Ovary (tissue), 3 donors: ENCODE measurements around the gene PRKAG1.

Experiments used
- POLR2A ChIP-seq: fragments of 450-650 bp; IDR thresholded peaks from one replicate; pipeline ENCODE4 v1.6.1; 2017; ENCODE audit warnings: antibody characterized with exemption, mild to moderate bottlenecking, moderate library complexity
- TF ChIP-seq, protein P1 (sequence below), 3 donors: fragments of 450-650 bp in 2 of 3; fragments of 200-600 bp in 1 of 3; IDR thresholded peaks; one replicate each; pipeline versions ENCODE4 v1.5.1 to v1.8.0; 2016 to 2022; ENCODE audit warnings: antibody characterized with exemption in 3 of 3, mild to moderate bottlenecking in 1 of 3
- donor health status: DM: no; HTN: no; CAD: no.

- TF ChIP-seq, protein P1, sequence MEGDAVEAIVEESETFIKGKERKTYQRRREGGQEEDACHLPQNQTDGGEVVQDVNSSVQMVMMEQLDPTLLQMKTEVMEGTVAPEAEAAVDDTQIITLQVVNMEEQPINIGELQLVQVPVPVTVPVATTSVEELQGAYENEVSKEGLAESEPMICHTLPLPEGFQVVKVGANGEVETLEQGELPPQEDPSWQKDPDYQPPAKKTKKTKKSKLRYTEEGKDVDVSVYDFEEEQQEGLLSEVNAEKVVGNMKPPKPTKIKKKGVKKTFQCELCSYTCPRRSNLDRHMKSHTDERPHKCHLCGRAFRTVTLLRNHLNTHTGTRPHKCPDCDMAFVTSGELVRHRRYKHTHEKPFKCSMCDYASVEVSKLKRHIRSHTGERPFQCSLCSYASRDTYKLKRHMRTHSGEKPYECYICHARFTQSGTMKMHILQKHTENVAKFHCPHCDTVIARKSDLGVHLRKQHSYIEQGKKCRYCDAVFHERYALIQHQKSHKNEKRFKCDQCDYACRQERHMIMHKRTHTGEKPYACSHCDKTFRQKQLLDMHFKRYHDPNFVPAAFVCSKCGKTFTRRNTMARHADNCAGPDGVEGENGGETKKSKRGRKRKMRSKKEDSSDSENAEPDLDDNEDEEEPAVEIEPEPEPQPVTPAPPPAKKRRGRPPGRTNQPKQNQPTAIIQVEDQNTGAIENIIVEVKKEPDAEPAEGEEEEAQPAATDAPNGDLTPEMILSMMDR (IDR thresholded peaks at IDR 0.05): no peak
- no peak for TF ChIP-seq POLR2A
These were observed 20.7 kb downstream of the PRKAG1 start for GRCh38 chr12:48997719-48998496.
